ENCODE measurements around the gene TMEM259.

TMEM259 gene

GRCh38 chr19:1046836-1047695 is 26.1 kb upstream of the TMEM259 start:
- H3K4ac ChIP-seq (ENCODE audit: low read length), result peak overlapping the region; percentile 53
- no peak overlapping the region for H3K4me2 ChIP-seq (ENCODE audit: insufficient read depth, low read length, poor library complexity, severe bottlenecking)
- peak overlapping the region; percentile 57 for H3K18ac ChIP-seq (ENCODE audit: low read length)
- peaks cover 2% of the 10 kb centered on the region for H3K79me1 ChIP-seq (ENCODE audit: low read depth, low read length)
- H2AK5ac ChIP-seq (ENCODE audit: low read depth, low read length), result peak overlapping the region; percentile 97
- H3K27ac ChIP-seq (replicated peaks; ENCODE audit: low read length), result no peak overlapping the region
- no peak overlapping the region for H2BK120ac ChIP-seq (ENCODE audit: low read depth, low read length)
- no peaks in the 10 kb centered on the region for H3K36me3 ChIP-seq (replicated peaks in 1 of 2; ENCODE audit: control insufficient read depth in 2 of 2, insufficient read depth in 2 of 2, low read length in 2 of 2)
- peak overlapping the region; percentile 65 for H3K23ac ChIP-seq (ENCODE audit: low read depth, low read length, poor library complexity)
- DNase-seq (ENCODE audit: low spot score), result no peak
- H3K14ac ChIP-seq (ENCODE audit: low read length), result peak overlapping the region; percentile 82
- H3K9ac ChIP-seq (ENCODE audit: low read depth, low read length, poor library complexity), result peak overlapping the region; percentile 21
- H4K91ac ChIP-seq (ENCODE audit: low read depth, low read length, poor library complexity), result no peak overlapping the region
- no peak overlapping the region for H2AFZ ChIP-seq (ENCODE audit: low read length)
- H2BK12ac ChIP-seq (ENCODE audit: low read length), result peak overlapping the region; percentile 22
- no CpG with 5 or more reads among the region's 77 CpGs for WGBS, 2 donors (ENCODE audit: extremely low coverage in 2 of 2, insufficient read length in 2 of 2, insufficient replicate concordance in 1 of 2)
- peaks cover 0 to 3% of the 10 kb centered on the region in 2 donors for H3K9me3 ChIP-seq (replicated peaks in 1 of 2; ENCODE audit: control insufficient read depth in 2 of 2, insufficient read depth in 1 of 2, low read depth in 1 of 2, low read length in 2 of 2)
- H2BK15ac ChIP-seq (ENCODE audit: low read length), result no peak overlapping the region
- no peak overlapping the region for H4K8ac ChIP-seq (ENCODE audit: low read depth, low read length)
- H3K27me3 ChIP-seq (ENCODE audit: control insufficient read depth in 3 of 3, insufficient read depth in 3 of 3, low read depth in 1 of 3, low read length in 3 of 3), result no peaks in the 10 kb centered on the region
- H2BK5ac ChIP-seq (ENCODE audit: low read length), result no peak overlapping the region
- H3K4me3 ChIP-seq (ENCODE audit: low read length in 2 of 2), result peak overlapping the region in 1 of 2 donors; percentile 8
- H3K4me1 ChIP-seq (ENCODE audit: control insufficient read depth in 2 of 2, insufficient read depth in 1 of 2, low read depth in 1 of 2, low read length in 2 of 2), result peaks cover 0 to 2% of the 10 kb centered on the region in 2 donors

GRCh38 chr19:1046117-1046626 is 25.2 kb upstream of the TMEM259 start:
- no CpG with 5 or more reads among the region's 33 CpGs for WGBS, 2 donors (ENCODE audit: extremely low coverage in 2 of 2, insufficient read length in 2 of 2, insufficient replicate concordance in 1 of 2)
- H3K4me3 ChIP-seq (ENCODE audit: low read length in 2 of 2), result no peak overlapping the region
- no peak overlapping the region for H2AK5ac ChIP-seq (ENCODE audit: low read depth, low read length)
- H3K4me2 ChIP-seq (ENCODE audit: insufficient read depth, low read length, poor library complexity, severe bottlenecking), result no peak overlapping the region
- DNase-seq (ENCODE audit: low spot score), result no peak
- no peak overlapping the region for H3K23ac ChIP-seq (ENCODE audit: low read depth, low read length, poor library complexity)
- no peaks in the 10 kb centered on the region for H3K36me3 ChIP-seq (replicated peaks in 1 of 2; ENCODE audit: control insufficient read depth in 2 of 2, insufficient read depth in 2 of 2, low read length in 2 of 2)
- H3K4me1 ChIP-seq (ENCODE audit: control insufficient read depth in 2 of 2, insufficient read depth in 1 of 2, low read depth in 1 of 2, low read length in 2 of 2), result peaks cover 3 to 5% of the 10 kb centered on the region in 2 donors
- H2BK5ac ChIP-seq (ENCODE audit: low read length), result peak overlapping the region; percentile 75
- no peak overlapping the region for H2AFZ ChIP-seq (ENCODE audit: low read length)
- no peak overlapping the region for H2BK15ac ChIP-seq (ENCODE audit: low read length)
- H3K27ac ChIP-seq (replicated peaks; ENCODE audit: low read length), result no peak overlapping the region
- H2BK12ac ChIP-seq (ENCODE audit: low read length), result peak overlapping the region; percentile 22
- peak overlapping the region; percentile 38 for H3K14ac ChIP-seq (ENCODE audit: low read length)
- no peak overlapping the region for H4K91ac ChIP-seq (ENCODE audit: low read depth, low read length, poor library complexity)
- H2BK120ac ChIP-seq (ENCODE audit: low read depth, low read length), result no peak overlapping the region
- no peak overlapping the region for H3K9ac ChIP-seq (ENCODE audit: low read depth, low read length, poor library complexity)
- H3K27me3 ChIP-seq (ENCODE audit: control insufficient read depth in 3 of 3, insufficient read depth in 3 of 3, low read depth in 1 of 3, low read length in 3 of 3), result no peaks in the 10 kb centered on the region
- no peak overlapping the region for H3K4ac ChIP-seq (ENCODE audit: low read length)
- H3K79me1 ChIP-seq (ENCODE audit: low read depth, low read length), result peaks cover 4% of the 10 kb centered on the region
- no peak overlapping the region for H3K18ac ChIP-seq (ENCODE audit: low read length)
- peaks cover 0 to 3% of the 10 kb centered on the region in 2 donors for H3K9me3 ChIP-seq (replicated peaks in 1 of 2; ENCODE audit: control insufficient read depth in 2 of 2, insufficient read depth in 1 of 2, low read depth in 1 of 2, low read length in 2 of 2)
- H4K8ac ChIP-seq (ENCODE audit: low read depth, low read length), result peak overlapping the region; percentile 65

- no peak overlapping the region for H2AK5ac ChIP-seq (ENCODE audit: low read depth, low read length)
- H3K4ac ChIP-seq (ENCODE audit: low read length), result no peak overlapping the region
- H2BK5ac ChIP-seq (ENCODE audit: low read length), result peak overlapping the region; percentile 90
- no peak overlapping the region for H3K23ac ChIP-seq (ENCODE audit: low read depth, low read length, poor library complexity)
- H3K27ac ChIP-seq (replicated peaks; ENCODE audit: low read length), result no peak overlapping the region
- H3K18ac ChIP-seq (ENCODE audit: low read length), result no peak overlapping the region
- DNase-seq (ENCODE audit: low spot score), result no peak
- no peak overlapping the region for H4K91ac ChIP-seq (ENCODE audit: low read depth, low read length, poor library complexity)
- H3K4me2 ChIP-seq (ENCODE audit: insufficient read depth, low read length, poor library complexity, severe bottlenecking), result no peak overlapping the region
- H2BK120ac ChIP-seq (ENCODE audit: low read depth, low read length), result no peak overlapping the region
- H3K79me1 ChIP-seq (ENCODE audit: low read depth, low read length), result peaks cover 4% of the 10 kb centered on the region
- no peaks in the 10 kb centered on the region for H3K36me3 ChIP-seq (replicated peaks in 1 of 2; ENCODE audit: control insufficient read depth in 2 of 2, insufficient read depth in 2 of 2, low read length in 2 of 2)
- no peak overlapping the region for H2BK15ac ChIP-seq (ENCODE audit: low read length)
- H3K9ac ChIP-seq (ENCODE audit: low read depth, low read length, poor library complexity), result no peak overlapping the region
- no peaks in the 10 kb centered on the region for H3K27me3 ChIP-seq (ENCODE audit: control insufficient read depth in 3 of 3, insufficient read depth in 3 of 3, low read depth in 1 of 3, low read length in 3 of 3)
- no peaks in the 10 kb centered on the region for H3K9me3 ChIP-seq (replicated peaks in 1 of 2; ENCODE audit: control insufficient read depth in 2 of 2, insufficient read depth in 1 of 2, low read depth in 1 of 2, low read length in 2 of 2)
- no peak overlapping the region for H3K4me3 ChIP-seq (ENCODE audit: low read length in 2 of 2)
- H2AFZ ChIP-seq (ENCODE audit: low read length), result no peak overlapping the region
- no peak overlapping the region for H2BK12ac ChIP-seq (ENCODE audit: low read length)
- no peak overlapping the region for H3K14ac ChIP-seq (ENCODE audit: low read length)
- H3K4me1 ChIP-seq (ENCODE audit: control insufficient read depth in 2 of 2, insufficient read depth in 1 of 2, low read depth in 1 of 2, low read length in 2 of 2), result peaks cover 9 to 10% of the 10 kb centered on the region in 2 donors
- H4K8ac ChIP-seq (ENCODE audit: low read depth, low read length), result no peak overlapping the region
- no CpG with 5 or more reads among the region's 10 CpGs for WGBS, 2 donors (ENCODE audit: extremely low coverage in 2 of 2, insufficient read length in 2 of 2, insufficient replicate concordance in 1 of 2)
Measured at GRCh38 chr19:1045247-1045603, 24.3 kb upstream of the TMEM259 start.

- no peak overlapping the region for H3K4ac ChIP-seq (ENCODE audit: low read length)
- no peak overlapping the region for H3K27ac ChIP-seq (replicated peaks; ENCODE audit: low read length)
- H3K4me2 ChIP-seq (ENCODE audit: insufficient read depth, low read length, poor library complexity, severe bottlenecking), result no peak overlapping the region
- WGBS, 2 donors (ENCODE audit: extremely low coverage in 2 of 2, insufficient read length in 2 of 2, insufficient replicate concordance in 1 of 2), result no CpG with 5 or more reads among the region's 23 CpGs
- H3K4me3 ChIP-seq (ENCODE audit: low read length in 2 of 2), result no peak overlapping the region
- peak overlapping the region; percentile 46 for H3K18ac ChIP-seq (ENCODE audit: low read length)
- peaks cover 7 to 13% of the 10 kb centered on the region in 2 donors for H3K4me1 ChIP-seq (ENCODE audit: control insufficient read depth in 2 of 2, insufficient read depth in 1 of 2, low read depth in 1 of 2, low read length in 2 of 2)
- no peak overlapping the region for H2BK12ac ChIP-seq (ENCODE audit: low read length)
- peak overlapping the region; percentile 60 for H2AK5ac ChIP-seq (ENCODE audit: low read depth, low read length)
- no peak overlapping the region for H2BK5ac ChIP-seq (ENCODE audit: low read length)
- H3K9me3 ChIP-seq (replicated peaks in 1 of 2; ENCODE audit: control insufficient read depth in 2 of 2, insufficient read depth in 1 of 2, low read depth in 1 of 2, low read length in 2 of 2), result no peaks in the 10 kb centered on the region
- H4K91ac ChIP-seq (ENCODE audit: low read depth, low read length, poor library complexity), result no peak overlapping the region
- no peaks in the 10 kb centered on the region for H3K27me3 ChIP-seq (ENCODE audit: control insufficient read depth in 3 of 3, insufficient read depth in 3 of 3, low read depth in 1 of 3, low read length in 3 of 3)
- peaks cover 4% of the 10 kb centered on the region for H3K79me1 ChIP-seq (ENCODE audit: low read depth, low read length)
- no peak overlapping the region for H2AFZ ChIP-seq (ENCODE audit: low read length)
- H3K9ac ChIP-seq (ENCODE audit: low read depth, low read length, poor library complexity), result no peak overlapping the region
- H3K14ac ChIP-seq (ENCODE audit: low read length), result no peak overlapping the region
- H2BK15ac ChIP-seq (ENCODE audit: low read length), result peak overlapping the region; percentile 65
- no peak overlapping the region for H4K8ac ChIP-seq (ENCODE audit: low read depth, low read length)
- DNase-seq (ENCODE audit: low spot score), result no peak
- peaks cover 8 to 12% of the 10 kb centered on the region in 2 donors for H3K36me3 ChIP-seq (replicated peaks in 1 of 2; ENCODE audit: control insufficient read depth in 2 of 2, insufficient read depth in 2 of 2, low read length in 2 of 2)
- no peak overlapping the region for H3K23ac ChIP-seq (ENCODE audit: low read depth, low read length, poor library complexity)
- H2BK120ac ChIP-seq (ENCODE audit: low read depth, low read length), result no peak overlapping the region
Measured at GRCh38 chr19:1042689-1043511, 22.0 kb upstream of the TMEM259 start.
